Heart left ventricle (tissue), 13 donors: ENCODE measurements around the gene ITGA6.

ENCODE experiments used
- POLR2A ChIP-seq, 2 donors: fragments of 450-650 bp; IDR thresholded peaks; one replicate each; pipeline ENCODE4 v1.6.1; 2017; ENCODE audit warnings: antibody characterized with exemption in 2 of 2, mild to moderate bottlenecking in 2 of 2, moderate library complexity in 2 of 2
- TF ChIP-seq, protein P1 (sequence below), 12 donors: fragments of 200-600 bp; sonication (generic) in 4 of 12; IDR thresholded peaks; one replicate each; pipeline versions ENCODE4 v1.5.0 to v1.8.0; 2018 to 2022; ENCODE audit warnings: antibody characterized with exemption in 12 of 12, mild to moderate bottlenecking in 5 of 12
- donor health status: ischemic (EF 13 %, LVEDD 7.1; RV severe dilation, severe dysfunction).
- donor health status: DM: no; HTN: yes; CAD: no.
- donor health status: DM: no; HTN: no; CAD: no.
- donor health status: ischemic (EF 25% LVEDD 6.9; RV normal size, moderate dysfunction).
- donor health status: ischemic (EF 25% LVEDD 5.7; RV mildly dilated, moderate dysfunction).
- donor health status: ischemic (EF 35%, LVEDD 5.7; RV mildly dilated, moderate dysfunction).
- donor health status: nonischemic (EF 11% LVEDD 7.7; RV severe dilation, severe dysfunction).
- donor health status: DM: yes; HTN: yes; CAD: no.
- donor health status: PGD.
- donor health status: ischemic (EF 29% LVEDD 5.4; RV normal size, mild dysfunction).
- donor health status: nonischemic (EF 23%, LVEDD 6.1; RV moderate dilation, normal function).

DNA sequence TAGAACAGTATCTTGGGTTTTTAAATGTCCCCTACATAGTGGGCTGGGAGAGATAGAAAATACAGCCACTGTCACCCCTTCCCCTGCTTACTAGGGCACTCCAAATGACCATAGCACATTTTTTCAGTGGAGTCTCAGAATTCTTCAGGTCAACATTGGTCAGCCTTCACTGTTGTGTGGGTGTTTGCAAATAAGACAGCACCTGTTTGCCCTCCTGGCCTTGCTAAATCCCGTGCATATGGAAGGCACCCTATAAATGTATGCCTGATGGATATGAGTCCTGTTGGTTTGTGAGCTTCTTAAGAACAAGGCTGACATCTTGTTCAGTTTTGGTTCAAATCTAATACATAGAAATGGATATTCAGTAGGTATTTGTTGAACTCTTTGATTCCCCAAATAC, 12.5 kb downstream of the ITGA6 start:
- no peak for TF ChIP-seq POLR2A (IDR thresholded peaks at IDR 0.05)
- TF ChIP-seq, protein P1, sequence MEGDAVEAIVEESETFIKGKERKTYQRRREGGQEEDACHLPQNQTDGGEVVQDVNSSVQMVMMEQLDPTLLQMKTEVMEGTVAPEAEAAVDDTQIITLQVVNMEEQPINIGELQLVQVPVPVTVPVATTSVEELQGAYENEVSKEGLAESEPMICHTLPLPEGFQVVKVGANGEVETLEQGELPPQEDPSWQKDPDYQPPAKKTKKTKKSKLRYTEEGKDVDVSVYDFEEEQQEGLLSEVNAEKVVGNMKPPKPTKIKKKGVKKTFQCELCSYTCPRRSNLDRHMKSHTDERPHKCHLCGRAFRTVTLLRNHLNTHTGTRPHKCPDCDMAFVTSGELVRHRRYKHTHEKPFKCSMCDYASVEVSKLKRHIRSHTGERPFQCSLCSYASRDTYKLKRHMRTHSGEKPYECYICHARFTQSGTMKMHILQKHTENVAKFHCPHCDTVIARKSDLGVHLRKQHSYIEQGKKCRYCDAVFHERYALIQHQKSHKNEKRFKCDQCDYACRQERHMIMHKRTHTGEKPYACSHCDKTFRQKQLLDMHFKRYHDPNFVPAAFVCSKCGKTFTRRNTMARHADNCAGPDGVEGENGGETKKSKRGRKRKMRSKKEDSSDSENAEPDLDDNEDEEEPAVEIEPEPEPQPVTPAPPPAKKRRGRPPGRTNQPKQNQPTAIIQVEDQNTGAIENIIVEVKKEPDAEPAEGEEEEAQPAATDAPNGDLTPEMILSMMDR (IDR thresholded peaks at IDR 0.05) = no peak
